Stimulated activated CD4-positive, alpha-beta T cell treated with anti-CD3 and anti-CD28 coated beads, Interleukin-15, amount 100 ng/mL, for 24 hours (primary cell): ENCODE measurements around the gene GLI1.
"Not testable (repeated sequence)": the region's sequence is repeated elsewhere in the genome, so short reads cannot be mapped to it uniquely, and the experiment has no call there.

ENCODE experiments used
- DNase-seq: peaks from one replicate; pipeline ENCODE4 v3.0.0-alpha.2; 2020

The GLI1 gene

GRCh38 chr12:57441846-57442427 lies 17.6 kb upstream of the GLI1 start:
- DNase-seq, result no peak

- not testable (repeated sequence) for DNase-seq
Observed at GRCh38 chr12:57444337-57444736, 15.2 kb upstream of the GLI1 start.

- no peak for DNase-seq
Observed at GRCh38 chr12:57444744-57445143, 14.8 kb upstream of the GLI1 start.

GRCh38 chr12:57446292-57446960 lies 13.2 kb upstream of the GLI1 start:
- no peak for DNase-seq

GRCh38 chr12:57448669-57449068 lies 10.9 kb upstream of the GLI1 start:
- no peak for DNase-seq

- no peak for DNase-seq
Observed at GRCh38 chr12:57449375-57449774, 10.2 kb upstream of the GLI1 start.

- DNase-seq, result no peak
Observed at GRCh38 chr12:57450057-57450456, 9.5 kb upstream of the GLI1 start.

- no peak for DNase-seq
Observed at GRCh38 chr12:57451233-57451778, 8.3 kb upstream of the GLI1 start.

GRCh38 chr12:57452181-57452936 lies 7.2 kb upstream of the GLI1 start:
- peak; percentile 60 for DNase-seq

GRCh38 chr12:57452937-57453509 lies 6.6 kb upstream of the GLI1 start:
- peak; percentile 75 for DNase-seq

GRCh38 chr12:57454213-57454565 lies 5.4 kb upstream of the GLI1 start:
- no peak for DNase-seq

- DNase-seq, result no peak
Observed at GRCh38 chr12:57454566-57455373, 4.8 kb upstream of the GLI1 start, which contains the start of gene INHBE. Gene INHBE, plus strand, starts transcription at chr12:57455307. Its CDS starts 230 bp downstream, at chr12:57455537.

GRCh38 chr12:57455374-57456144 lies 4.0 kb upstream of the GLI1 start:
- no peak for DNase-seq

- DNase-seq, result peak; percentile 66
Observed at GRCh38 chr12:57456145-57456700, 3.4 kb upstream of the GLI1 start.

- DNase-seq, result no peak
Observed at GRCh38 chr12:57456737-57457490, 2.7 kb upstream of the GLI1 start.

GRCh38 chr12:57458665-57459054 lies 925 bp upstream of the GLI1 start:
- no peak for DNase-seq

GRCh38 chr12:57459055-57459749 lies 383 bp upstream of the GLI1 start:
- DNase-seq, result peak; percentile 98

- peak; percentile 40 for DNase-seq
Observed at GRCh38 chr12:57460468-57460784, 841 bp downstream of the GLI1 start.

- DNase-seq, result no peak
Observed at GRCh38 chr12:57460841-57461275, 1.3 kb downstream of the GLI1 start.

- DNase-seq, result peak; percentile 52
Observed at GRCh38 chr12:57461276-57461916, 1.8 kb downstream of the GLI1 start.
